GM21447 (cell line): ENCODE data around the gene ACTBL2.
"Not testable (repeated sequence)": the region's sequence is repeated elsewhere in the genome, so short reads cannot be mapped to it uniquely, and the experiment has no call there.

Source experiments
- ATAC-seq: cut with Tn5 transposase; IDR thresholded peaks from one replicate; pipeline ENCODE4 v1.9.1; 2021; ENCODE audit not compliant: unreplicated experiment

ACTBL2 gene

DNA sequence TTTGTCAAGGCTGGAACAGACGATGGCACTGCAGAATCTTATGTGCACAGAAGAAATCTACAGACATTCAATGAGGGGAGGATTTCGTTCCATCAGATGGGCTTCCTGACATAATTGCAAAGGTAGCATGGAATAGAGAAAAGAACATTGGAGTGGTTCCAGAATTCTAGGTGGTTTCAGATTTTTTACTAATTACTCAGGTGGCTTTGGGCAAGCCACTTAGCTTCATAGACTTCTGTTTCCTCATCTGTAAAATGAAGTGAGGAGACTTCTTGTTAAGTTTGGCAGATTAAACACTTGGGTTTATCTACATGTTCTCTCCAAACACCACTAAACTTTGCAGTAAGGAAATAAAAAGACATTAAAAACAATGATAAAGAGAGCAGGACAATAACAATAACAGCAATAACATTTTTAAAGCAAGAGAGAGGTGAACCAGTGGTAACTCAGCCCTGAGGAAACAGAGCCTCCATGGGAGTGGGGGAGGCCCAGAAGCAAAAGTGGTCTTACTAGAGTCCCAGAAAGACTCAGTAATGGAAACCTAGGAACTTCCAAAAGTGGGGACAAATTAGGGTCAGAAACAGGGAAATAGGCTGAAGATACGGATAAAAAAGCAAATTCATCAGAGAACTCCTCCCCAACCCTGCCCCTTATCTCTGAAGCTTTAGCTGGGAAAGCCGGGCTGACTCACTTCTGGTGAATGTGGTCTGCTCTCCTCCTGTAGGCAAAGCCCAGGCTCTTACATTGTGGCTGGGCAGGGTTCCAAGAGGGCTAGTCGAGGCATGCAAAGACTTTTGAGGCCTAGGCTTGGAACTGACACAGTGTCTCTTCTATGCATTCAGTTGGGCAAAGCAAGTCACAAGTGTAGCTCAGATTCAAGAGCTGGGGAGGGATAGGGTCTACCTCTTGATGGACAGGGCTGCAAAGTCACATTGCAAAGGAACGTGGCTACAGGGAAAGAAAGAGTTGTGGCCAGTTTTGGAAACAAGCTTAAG, 11.8 kb upstream of the ACTBL2 start:
- no peak for ATAC-seq

DNA sequence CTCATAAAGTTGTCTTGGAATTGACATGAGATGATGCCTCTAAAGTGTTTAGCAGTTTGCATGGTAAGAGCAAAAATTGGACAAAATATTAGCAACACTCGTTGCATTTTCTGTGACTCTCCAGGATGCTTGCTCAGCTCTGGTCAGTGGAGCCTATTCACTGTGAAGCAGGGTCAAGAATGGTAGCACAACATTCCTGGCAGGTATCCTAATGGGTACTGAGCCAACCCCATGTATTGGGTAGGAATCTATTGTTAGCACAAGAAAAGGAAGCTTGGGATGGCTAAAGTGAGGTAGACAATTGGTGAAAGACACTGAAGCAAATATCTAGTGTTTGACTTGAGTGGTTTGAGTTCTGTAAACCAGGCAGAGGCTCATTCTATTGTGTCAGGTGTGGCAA, 10.4 kb upstream of the ACTBL2 start:
- ATAC-seq = no peak

DNA sequence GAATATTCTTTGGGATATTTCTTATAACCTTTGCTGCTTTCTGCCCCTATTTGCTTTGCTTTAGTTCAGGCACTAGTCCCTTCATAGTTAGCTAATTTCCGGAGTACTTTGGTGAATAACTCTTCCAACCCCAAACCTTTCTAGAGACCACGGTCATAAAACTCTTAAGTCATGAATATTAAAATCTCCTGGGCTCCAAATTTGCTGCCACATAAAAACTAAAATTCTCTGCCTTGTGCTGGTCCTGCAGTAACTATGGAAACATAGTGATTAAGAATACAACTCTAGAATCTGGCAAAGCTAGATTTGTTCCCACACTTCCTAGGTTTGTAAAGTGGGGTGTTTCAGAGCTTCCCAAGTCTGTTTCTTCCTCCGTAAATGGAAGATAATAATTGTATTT, 10.0 kb upstream of the ACTBL2 start:
- no peak for ATAC-seq

DNA sequence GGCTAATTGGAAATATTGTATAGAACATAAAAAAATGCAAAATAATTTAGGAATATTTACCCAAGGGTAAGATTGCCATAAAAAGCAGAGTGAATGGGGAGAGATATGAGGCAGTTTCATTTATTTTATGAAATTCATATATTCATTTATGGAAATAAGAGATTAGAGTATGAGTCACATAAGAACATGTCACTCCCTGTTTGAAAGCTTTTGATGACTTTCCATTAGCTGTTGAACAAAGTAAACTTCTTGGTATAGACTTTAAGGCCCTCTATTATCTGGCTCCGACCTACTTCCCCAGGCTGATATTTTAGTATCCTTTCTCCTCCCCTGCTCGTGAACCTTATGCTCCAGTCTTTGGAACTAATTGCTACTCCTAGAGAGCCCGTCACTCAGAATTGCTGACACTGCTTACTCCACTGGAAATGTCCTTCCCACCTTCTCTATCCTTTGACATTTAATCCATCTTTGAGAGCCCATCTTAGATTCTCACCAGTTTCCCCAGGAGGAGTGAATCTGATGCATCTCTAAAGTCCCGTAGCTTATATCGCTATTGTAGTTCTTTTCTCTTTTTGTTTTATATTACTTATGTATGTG, 8.9 kb upstream of the ACTBL2 start:
- no peak for ATAC-seq

DNA sequence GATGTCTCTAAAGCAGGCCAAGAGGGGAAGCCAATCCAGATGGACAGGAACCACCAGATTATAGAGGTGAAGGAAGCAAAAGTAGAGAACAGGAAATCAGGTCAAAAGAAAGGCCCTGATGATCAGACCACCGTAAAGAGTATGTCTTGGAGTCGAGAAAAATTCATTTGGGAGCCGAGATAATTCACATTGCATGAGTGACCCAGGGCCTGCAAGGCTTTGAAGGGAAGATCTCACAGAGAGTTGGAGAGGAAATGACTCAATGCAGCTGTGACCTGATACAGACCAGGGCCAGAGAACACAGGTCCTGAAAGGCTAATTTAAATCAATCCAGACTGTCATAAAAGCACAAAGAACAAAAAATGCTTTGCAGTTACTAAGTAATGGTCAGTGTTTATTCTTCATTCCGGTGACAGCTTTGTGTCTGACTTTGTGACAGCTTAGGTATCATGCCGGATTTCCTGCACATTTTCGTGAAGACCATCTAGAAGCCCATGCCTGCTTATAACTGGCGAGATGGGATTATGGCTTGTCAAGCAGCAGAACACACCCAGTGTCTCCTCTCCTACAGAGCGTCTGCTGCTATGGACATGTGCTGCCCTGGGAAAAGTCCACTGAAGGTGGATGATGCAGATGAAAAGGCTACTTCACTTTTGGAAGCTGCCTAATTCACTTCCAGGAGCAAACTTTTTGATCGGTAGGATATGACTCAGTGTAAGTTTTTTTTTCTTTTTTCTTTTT, 5.8 kb upstream of the ACTBL2 start:
- peak; percentile 72 for ATAC-seq

DNA sequence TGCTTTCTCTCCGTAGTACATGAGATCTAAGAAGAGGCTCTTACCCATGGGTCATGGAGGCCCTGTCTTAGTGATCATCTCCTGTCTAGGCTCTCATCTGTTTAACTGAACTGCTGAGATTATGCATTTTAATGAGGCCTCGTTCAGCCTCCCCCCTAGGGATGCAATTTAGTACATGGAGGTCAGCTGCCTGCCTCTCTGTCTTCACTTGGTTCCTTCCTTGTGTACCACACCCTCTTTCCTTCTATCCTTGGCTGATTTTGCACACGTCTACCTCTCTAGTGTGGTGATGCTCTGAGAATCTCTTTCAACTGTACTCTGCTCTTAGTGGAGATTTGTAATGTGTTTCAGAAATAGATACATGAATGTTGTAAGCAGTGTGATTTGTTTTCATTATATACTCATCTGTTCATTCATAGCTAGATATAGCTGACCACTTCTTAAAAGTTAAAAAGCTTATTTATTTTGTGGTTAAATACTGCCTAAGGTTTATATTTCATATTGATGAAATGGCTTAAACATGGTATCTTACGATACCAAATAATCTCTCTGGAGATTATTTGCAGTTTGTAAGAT, 3.5 kb upstream of the ACTBL2 start:
- no peak for ATAC-seq

DNA sequence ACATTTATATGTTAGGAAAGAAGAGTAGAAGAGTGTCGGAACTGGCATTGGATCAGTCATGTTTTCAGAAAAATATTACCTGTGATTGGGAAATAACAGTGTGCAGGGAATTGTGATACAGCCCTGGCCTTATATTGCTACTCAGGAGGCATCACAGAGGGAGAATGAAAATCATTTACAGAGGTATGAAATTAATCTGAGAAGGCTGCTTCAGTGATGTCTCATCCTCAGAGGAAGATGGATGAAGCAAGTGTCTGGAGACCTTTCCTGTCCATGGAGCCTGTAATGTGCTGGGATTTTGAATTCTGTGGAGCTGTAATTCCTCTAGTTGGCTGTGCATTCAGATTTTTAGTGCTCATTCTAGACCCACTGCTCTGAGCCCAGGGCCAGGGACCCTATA, 3.8 kb downstream of the ACTBL2 start:
- ATAC-seq = no peak

DNA sequence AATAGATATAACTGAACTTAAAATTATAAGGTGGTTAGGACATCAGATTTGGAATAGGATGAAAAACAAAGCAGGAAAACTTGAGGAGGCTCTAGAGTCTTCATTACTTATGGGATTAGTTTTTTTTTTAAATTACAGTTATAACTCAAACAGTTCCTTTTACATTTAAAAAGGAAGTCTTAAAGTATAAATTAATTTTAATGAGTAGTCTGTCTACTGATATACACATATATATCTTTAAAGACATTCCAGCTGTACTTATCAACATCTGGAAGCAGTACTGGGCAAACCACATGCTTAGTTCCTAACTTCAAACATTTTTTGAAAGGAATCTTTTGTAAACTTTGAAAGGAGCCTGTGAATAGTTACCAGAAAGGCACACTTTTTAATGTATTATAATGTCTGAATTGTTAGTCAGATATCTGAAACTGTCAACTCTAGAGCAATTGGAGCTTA, 6.0 kb downstream of the ACTBL2 start:
- ATAC-seq = no peak

DNA sequence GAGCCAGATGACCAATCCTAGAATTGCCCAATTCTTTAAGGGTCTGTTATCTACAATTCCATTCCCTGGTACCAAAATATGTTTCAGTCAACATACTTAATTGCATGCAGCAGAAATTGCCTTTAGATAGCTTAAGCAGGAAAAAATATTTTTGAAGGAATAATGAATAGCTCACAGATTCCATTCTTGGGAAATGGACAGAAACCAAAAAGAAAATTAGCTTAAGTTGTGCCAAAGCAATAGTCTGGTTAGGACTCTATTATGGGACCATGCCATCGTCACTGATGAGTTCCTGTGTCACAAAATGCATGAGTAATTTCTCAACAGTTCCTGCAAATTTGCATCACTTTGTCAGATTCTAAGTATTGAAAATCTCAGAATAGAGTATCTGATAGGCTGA, 12.3 kb downstream of the ACTBL2 start:
- no peak for ATAC-seq

DNA sequence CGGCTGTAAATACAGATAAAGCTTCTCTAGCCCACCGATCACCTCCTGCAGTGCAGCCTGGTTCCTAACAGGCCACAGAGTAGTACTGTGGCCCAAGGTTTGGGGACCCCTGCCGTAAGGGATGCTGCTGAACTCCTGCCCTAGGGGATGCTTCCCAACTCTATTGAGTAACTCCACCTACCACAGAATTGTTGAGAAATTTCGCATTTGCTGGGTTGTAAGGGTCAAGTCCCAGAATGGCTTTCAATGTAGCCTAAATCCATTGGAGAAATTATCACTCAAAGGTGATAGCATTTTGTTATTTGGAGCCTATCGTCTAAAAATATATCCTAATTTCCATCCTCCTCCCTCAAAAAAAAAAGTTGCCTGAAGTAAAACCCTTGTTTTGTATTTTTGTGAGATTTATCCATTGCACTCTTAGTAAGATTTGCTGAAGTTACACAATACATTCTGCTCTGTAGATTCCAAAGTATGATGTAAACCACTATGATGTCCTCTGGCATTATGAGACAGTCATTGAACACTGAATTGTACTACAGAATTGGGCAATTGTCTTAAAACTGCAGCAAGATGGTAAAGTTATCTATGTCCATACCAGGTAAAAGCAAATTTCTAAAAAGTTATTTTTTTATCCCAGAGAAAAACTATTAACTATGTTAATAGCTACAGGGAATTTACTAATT, 14.0 kb downstream of the ACTBL2 start:
- no peak for ATAC-seq

DNA sequence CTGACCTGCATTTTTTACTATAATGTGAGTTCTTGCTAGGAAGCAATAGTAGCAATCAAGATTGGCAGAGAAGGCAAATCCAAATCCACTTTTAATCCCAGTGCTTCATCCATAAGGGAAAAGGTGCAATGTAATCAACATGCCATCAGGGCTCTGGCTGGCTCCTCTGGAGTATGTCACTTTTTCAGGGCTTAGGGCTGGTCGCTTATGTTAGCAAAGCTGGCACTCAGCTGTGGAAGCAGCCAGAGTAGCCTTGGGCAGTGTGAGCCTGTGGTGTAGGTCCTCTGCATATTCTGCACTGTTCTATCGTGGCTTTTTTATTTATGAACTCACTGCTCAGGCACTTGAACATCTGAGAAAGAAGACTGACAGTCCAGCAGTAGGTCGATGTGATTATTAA, 16.1 kb downstream of the ACTBL2 start:
- no peak for ATAC-seq

DNA sequence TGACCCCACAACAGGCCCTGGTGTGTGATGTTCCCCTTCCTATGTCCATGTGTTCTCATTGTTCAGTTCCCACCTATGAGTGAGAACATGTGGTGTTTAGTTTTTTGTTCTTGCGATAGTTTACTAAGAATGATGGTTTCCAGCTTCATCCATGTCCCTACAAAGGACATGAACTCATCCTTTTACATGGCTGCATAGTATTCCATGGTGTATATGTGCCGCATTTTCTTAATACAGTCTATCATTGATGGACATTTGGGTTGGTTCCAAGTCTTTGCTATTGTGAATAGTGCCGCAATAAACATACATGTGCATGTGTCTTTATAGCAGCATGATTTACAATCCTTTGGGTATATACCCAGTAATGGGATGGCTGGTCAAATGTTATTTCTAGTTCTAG, 22.6 kb downstream of the ACTBL2 start:
- ATAC-seq = not testable (repeated sequence)

DNA sequence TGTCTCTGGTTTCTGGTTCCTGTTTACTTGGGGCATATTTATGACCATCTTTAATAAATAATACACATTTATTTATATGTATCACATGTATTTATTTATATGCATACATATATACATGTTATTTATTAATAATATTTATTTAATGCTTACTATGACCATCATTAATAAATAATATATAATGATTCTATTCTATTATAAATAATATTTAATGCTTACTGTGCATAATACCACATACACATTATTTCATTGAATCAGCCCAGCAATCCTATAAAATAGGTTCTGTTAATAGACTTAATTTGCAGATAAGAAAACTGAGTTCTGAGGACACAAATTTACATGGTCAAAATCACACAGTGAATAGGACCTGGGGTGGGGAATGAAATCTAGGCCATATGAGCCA, 24.2 kb downstream of the ACTBL2 start:
- ATAC-seq = no peak

DNA sequence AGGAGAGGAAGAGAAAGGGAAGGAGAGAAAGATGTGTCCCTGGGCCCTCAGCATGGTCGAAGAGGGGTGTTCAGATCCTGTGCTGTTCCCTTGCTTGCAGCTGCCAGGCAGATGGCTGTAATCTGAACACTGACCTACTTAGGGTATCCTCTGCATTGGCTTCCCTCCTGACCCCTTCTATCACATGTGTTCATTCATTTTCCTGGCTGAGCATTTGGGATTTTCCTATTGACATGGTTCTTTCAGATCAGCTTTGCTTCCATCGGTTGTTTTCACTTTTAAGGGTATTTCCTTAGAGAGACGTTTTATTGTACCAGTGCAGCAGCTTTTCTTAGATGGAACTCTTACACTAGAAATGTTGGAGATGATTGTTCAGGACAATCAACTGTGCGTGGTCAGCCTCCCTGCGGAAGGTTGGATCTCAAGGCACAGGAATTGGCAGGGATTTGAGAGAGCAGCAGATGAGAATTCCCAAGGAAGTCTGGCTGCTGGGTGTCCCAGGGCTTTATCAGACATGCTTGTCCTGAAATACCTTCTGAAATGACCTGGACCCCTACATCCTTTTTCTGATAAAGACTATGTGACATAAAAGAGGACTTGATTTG, 26.0 kb downstream of the ACTBL2 start:
- ATAC-seq = no peak

DNA sequence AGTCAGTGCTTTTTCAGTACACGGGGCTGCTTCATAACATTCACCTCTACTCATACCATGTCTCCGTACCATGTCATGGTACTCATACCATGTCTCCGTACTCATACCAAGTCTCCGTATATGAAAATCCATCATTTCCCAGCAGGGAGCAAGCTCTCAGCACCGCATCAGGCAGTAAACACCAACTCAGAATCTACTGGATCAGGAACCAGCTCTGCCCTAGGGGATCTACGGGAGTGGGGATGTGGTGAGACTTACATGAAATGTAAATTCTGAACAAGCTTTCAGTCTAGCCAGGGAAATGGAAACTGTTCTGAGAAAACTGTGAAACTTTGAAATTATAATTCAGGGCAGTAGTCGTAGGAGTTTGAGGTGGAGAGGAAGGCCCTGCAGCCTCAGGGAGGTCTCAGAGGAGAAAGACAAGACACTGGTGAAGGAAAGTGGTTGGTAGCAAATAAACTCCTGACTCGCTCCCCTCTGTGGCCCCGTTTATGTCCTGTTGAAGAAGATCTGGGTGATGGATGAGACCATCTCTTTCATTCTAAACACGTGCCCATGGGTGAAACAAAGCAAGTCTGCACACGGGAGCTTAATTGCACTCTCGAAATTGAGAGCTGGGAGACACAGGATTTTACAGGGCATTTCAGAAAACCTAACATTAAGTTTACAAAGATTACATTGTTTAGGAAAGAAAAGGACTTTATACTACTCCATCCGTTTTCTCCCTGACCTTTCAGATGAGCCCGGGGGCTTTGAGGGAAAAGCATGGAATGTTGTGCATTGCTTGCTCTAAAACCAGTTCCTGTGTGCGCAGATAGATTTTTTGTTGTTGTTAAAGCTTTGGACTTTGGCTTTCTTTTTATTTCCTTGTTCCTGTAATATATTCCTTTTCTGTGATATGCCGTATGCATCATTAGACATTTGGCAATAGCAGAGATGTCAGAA, 26.8 kb downstream of the ACTBL2 start:
- ATAC-seq = no peak

DNA sequence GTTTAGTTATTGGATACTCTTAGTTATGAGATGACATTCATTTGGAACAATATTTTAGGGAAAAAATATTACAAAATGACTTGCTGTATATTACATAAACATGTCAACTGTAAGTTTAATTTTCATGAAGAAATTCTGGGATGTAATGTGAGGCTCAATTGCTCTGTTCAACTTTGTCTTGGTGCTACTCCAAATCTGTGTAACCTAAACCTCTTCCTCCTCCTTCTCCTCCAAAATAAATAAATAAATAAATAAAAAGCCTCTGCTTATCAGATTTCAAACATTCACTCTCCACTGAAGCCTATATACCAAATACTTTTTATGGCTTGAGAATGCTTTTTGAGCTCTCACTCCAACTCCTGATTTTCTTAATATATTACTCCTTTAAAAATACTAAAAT, 27.7 kb downstream of the ACTBL2 start:
- no peak for ATAC-seq

DNA sequence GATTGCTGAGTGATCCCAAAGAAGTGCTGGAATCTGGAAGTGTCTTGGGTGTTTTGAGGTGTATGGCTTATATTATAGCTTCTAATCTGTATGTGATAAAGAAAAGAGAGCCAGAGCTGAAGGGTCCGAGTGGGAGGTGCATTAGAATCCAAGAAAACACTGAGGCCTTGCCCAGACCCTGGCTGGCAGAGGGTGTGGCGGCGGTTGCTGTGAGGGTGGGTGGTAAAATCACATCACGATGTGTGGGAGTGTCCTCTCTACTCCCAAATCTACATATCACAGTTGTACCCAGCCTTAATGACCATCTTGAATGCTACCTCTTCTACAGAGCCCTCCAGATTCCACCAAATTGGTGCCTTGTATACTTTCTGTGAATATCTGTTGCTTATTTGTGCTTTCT, 28.9 kb downstream of the ACTBL2 start:
- ATAC-seq = no peak

DNA sequence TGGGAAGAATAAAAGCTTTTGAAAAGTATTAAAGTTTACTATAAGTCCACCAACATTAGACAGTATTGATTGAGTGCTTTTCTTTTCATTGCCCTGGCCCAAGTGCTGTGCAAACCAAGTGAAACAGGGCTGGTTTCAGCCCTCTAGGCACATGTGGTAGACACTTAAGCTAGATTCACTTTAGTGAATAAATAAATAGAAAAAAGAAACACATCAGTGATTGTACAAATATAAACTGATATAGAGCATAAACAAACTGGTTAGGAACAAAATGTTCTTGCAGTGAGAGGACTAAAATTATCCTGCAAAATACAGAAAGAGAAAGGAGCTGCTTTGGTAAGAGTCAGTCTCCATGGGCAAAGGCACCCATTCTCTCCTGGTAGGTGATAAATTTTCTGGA, 29.7 kb downstream of the ACTBL2 start:
- no peak for ATAC-seq
